ENCODE results near the gene UNC13B.

Gene UNC13B

DNA sequence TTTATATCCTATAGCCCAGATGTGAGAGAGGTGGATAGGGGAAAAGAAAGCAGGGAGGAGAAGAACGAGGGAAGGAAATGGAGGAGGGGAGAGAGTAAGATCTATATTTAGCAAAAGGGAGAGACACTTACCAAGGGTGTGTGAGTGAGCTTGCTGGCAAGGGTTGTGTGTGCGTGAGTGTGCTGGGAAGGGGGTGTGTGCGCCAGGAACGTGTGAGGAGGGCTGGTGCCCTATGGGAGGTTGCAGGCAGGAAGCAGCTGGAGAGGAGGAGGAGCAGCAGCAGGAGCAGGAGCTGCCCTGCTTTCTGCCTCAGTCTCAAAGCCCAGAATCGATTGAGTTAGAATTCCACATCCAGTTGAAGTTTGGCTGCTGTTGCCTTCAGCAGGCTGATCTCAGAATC lies 179.8 kb downstream of the UNC13B start:
- DNase-seq (ENCODE audit: low read depth, low spot score), result peak; percentile 45
- in situ Hi-C loops (cut with HindIII; ENCODE audit: low sequenced_read_pairs), result no loop called here
- TF ChIP-seq, protein P1, sequence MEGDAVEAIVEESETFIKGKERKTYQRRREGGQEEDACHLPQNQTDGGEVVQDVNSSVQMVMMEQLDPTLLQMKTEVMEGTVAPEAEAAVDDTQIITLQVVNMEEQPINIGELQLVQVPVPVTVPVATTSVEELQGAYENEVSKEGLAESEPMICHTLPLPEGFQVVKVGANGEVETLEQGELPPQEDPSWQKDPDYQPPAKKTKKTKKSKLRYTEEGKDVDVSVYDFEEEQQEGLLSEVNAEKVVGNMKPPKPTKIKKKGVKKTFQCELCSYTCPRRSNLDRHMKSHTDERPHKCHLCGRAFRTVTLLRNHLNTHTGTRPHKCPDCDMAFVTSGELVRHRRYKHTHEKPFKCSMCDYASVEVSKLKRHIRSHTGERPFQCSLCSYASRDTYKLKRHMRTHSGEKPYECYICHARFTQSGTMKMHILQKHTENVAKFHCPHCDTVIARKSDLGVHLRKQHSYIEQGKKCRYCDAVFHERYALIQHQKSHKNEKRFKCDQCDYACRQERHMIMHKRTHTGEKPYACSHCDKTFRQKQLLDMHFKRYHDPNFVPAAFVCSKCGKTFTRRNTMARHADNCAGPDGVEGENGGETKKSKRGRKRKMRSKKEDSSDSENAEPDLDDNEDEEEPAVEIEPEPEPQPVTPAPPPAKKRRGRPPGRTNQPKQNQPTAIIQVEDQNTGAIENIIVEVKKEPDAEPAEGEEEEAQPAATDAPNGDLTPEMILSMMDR (IDR thresholded peaks at IDR 0.05; ENCODE audit: low read depth, low read length), result no peak
- no peak overlapping the region for H3K4me3 ChIP-seq (ENCODE audit: low read depth, low read length)

DNA sequence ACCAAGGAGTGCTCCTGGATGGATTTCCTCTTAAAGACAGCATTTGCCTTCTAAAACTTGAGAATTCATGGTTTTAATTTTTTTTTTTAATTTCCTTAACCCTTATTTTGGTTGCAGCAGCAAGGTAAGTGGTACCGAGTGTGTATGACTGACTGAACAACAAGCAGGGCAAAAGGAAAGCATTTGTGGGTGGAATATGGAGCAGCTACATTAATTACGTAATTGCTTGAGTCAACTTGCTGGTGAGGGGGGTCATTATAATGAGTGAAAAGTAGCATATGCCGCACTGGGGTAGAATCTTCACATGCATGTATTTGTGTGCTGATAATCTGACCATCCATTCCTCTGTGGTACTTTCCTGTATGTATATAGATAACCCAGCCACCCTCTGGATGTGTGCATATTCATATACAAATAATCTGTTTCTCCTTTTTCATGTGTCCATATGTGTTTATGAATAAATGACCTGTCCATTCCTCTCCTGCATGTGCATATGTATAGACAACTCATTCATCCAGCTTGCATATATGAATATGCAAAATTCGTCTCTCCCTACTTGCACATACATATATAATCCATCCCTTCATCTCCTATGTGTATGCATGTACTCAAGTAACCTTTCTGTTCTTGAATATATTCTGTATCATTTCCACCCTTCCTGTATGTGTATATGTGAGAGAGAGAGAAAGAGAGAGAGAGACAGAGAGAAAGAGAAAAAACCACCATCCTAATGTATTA lies 180.6 kb downstream of the UNC13B start:
- in situ Hi-C loops (cut with HindIII; ENCODE audit: low sequenced_read_pairs), result no loop called here
- DNase-seq (ENCODE audit: low read depth, low spot score), result no peak
- H3K4me3 ChIP-seq (ENCODE audit: low read depth, low read length), result no peak overlapping the region
- TF ChIP-seq, protein P1 (IDR thresholded peaks at IDR 0.05; ENCODE audit: low read depth, low read length), result no peak

DNA sequence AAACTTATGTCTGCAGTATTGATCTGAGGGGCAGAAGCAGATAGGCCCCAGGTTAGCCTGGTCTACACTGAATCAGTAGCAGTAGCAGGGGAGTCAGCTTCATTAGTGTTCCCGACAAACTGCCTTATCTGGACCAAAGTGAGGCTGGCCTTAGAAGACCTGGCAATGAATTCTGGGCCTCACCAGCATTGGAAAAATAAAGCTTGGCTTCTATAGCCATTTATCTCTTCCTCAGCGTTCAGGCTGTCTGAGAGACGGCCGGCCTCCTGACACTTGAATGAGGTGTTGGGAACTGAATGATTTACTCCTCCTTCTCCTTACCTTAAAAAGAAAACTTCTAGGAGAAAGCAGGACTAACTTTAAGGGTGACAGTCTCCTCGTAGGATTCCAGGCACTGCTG lies 186.3 kb downstream of the UNC13B start:
- no peak overlapping the region for H3K4me3 ChIP-seq (ENCODE audit: low read depth, low read length)
- in situ Hi-C loops (cut with HindIII; ENCODE audit: low sequenced_read_pairs), result no loop called here
- DNase-seq (ENCODE audit: low read depth, low spot score), result no peak
- TF ChIP-seq, protein P1 (IDR thresholded peaks at IDR 0.05; ENCODE audit: low read depth, low read length), result no peak

DNA sequence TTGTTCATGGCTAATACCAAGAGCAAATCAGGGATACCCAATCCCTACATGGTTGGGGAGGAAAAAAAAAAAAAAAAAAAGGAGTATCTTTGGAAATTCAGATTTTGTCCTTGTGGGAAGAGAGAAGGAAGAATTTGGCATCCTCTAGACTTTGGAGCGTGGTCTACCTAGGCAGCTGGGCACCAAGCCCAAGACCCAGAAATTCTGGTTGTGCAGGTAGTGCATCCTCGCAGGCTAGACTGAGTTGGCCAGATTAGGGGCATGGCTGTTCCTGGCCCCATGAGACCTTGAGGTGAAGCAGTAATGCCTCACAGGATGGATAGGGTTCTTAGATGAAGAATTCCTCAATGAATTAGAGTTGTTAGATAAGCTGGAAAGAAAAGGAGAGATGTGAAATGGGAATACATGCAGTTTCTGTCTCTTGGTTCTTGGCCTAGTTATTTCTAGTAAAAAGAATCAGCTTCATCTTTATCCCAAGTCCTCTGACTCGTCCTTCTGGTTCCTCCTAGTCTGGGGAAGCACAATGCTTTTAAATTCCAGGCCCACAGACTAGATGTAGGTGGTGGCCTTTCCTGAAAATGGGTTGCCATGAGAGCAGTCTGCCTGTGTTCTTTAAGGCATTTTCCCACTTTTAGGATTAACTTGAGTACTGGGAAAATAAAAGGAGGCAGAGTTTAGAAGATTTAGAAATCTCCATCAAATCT lies 187.6 kb downstream of the UNC13B start:
- no peak overlapping the region for H3K4me3 ChIP-seq (ENCODE audit: low read depth, low read length)
- TF ChIP-seq, protein P1 (IDR thresholded peaks at IDR 0.05; ENCODE audit: low read depth, low read length), result no peak
- DNase-seq (ENCODE audit: low read depth, low spot score), result peak; percentile 13
- in situ Hi-C loops (cut with HindIII; ENCODE audit: low sequenced_read_pairs), result no loop called here

DNA sequence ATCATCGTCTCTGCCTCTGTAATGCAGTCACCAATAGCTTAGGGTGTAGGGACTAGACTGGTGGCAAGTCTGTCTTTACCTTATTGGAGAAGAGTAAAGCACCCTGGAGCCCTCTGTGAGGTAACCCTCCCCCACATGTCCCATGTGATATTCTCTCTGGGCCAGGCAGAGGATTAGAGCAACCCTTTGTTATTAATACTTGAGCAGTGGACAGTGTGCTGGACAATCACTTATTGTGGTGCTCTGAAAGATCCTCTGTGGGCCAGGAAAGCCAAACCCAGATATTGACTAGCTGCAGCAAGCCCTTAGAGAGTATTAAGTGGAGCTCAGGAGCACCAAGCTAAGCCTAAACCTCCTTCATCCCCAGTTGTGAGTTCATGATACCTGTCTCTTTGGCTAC lies 188.4 kb downstream of the UNC13B start:
- TF ChIP-seq, protein P1 (IDR thresholded peaks at IDR 0.05; ENCODE audit: low read depth, low read length), result no peak
- in situ Hi-C loops (cut with HindIII; ENCODE audit: low sequenced_read_pairs), result no loop called here
- no peak for DNase-seq (ENCODE audit: low read depth, low spot score)
- no peak overlapping the region for H3K4me3 ChIP-seq (ENCODE audit: low read depth, low read length)

DNA sequence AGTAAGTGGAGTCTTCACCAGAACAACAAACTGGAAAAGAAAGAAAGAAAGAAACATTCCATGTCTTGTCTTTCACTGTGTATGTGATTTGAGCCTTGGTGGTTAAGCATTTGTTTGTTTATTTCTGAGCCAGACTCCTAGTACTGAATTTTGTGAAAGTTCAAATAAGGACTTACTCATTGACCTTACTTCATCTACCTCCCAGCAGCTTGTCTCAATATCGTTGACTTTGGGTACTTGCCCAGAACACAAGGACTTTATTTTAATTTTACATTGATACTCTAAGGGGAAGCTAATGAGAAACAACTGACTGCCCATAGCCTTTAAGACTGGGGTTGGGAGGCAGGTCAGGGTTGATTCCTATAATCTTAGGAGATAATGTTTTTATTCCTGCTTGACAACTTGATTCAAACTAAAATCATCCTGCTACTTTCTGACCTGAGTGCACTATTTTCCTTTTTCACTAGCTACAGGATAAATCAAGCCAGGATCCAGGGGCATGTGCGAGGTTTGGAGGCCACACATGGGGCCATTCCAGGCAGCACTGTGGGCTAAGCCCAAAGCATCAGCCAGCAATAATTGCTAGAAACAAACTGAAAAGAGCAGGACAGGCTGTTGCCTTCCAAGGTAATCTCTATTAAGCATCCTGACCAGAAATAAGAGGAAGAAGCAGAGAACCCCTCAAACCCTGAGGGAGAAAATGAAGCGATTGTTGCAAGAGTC lies 189.2 kb downstream of the UNC13B start:
- TF ChIP-seq, protein P1 (IDR thresholded peaks at IDR 0.05; ENCODE audit: low read depth, low read length), result no peak
- DNase-seq (ENCODE audit: low read depth, low spot score), result peak; percentile 89
- no peak overlapping the region for H3K4me3 ChIP-seq (ENCODE audit: low read depth, low read length)
- in situ Hi-C loops (cut with HindIII; ENCODE audit: low sequenced_read_pairs), result no loop called here

All from astrocyte of the spinal cord (primary cell).